Measurements from ENCODE around the gene CNTF. TPM values are rescaled to one million over a fixed set of nuclear protein-coding genes. Genes with fewer than 3 reads are reported as not detected.

CNTF gene
- total RNA-seq, 1 experiment from 2014 or later: 1.3 TPM

DNA sequence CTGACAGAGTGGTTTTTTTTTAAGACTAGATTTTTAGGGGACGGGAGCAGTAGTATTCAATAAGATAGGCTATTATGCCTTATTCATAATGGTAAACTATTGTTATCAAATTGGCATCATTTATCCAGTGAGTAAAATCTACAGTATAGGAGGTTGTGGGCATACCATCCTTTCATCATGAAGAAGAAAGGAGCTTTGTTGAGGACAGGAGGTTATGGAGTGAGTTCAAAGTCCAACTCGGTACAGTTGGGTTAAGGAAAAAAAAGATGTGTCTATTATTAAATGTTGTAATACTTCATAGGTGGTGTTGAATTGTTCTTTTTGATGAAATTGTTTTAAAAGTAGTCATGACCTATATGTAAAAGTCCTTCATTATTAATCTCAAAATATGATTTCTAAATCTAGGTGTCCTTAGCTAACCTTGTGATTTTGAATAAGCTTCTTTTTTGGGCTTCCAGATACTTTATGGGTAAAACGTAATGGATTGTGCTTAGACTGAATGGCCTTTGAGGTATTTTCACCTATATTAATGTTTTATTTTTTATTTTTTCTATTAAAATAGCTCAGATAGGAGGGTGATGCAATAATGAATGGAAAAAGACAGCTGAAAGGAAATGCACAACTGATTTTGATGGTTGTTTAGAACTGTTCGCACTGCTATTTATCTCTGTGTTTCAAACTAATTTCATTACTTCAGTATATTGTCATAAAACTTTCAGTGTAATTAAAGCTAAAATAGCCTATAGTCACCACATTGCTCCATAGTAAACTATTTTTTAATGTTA lies 15.3 kb upstream of the CNTF start:
- no peak for DNase-seq (ENCODE audit: low read depth)

GRCh38 chr11:58608331-58608730 lies 14.1 kb upstream of the CNTF start:
- DNase-seq (ENCODE audit: low read depth): no peak

DNA sequence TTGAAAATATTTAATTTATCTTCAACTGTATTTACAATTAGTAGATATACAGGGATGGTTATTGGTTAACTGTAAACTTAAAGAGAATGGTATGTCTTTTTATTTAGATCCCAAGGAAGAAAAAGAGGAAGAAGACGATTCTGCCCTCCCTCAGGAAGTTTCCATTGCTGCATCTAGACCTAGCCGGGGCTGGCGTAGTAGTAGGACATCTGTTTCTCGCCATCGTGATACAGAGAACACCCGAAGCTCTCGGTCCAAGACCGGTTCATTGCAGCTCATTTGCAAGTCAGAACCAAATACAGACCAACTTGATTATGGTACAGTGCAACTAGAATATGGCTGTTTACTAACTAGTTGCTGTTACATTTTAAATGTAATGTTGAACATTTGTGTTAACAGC lies 12.7 kb upstream of the CNTF start:
- no peak for DNase-seq (ENCODE audit: low read depth)

GRCh38 chr11:58613228-58613627 lies 9.2 kb upstream of the CNTF start:
- no peak for DNase-seq (ENCODE audit: low read depth)

DNA sequence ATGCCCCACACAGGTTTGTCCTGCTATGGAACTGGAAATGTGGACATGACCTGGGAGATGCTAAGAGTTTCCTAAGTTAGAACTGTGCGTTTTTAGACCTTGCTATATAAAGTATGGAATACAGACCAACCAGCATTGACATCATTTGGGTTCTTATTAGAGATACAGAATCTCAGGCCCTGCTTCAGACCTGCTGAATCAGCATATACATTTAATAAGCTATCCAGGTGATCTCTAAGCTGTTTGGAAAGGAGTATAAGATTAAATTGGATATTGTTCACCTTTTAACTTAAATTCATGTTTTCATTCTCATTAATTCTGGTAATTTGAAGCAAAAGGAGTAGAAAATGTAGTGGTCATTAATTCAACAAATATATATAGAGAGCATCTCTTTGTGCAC lies 6.9 kb upstream of the CNTF start:
- no peak for DNase-seq (ENCODE audit: low read depth)

GRCh38 chr11:58616594-58616993 lies 5.9 kb upstream of the CNTF start:
- DNase-seq (ENCODE audit: low read depth): peak; percentile 66

DNA sequence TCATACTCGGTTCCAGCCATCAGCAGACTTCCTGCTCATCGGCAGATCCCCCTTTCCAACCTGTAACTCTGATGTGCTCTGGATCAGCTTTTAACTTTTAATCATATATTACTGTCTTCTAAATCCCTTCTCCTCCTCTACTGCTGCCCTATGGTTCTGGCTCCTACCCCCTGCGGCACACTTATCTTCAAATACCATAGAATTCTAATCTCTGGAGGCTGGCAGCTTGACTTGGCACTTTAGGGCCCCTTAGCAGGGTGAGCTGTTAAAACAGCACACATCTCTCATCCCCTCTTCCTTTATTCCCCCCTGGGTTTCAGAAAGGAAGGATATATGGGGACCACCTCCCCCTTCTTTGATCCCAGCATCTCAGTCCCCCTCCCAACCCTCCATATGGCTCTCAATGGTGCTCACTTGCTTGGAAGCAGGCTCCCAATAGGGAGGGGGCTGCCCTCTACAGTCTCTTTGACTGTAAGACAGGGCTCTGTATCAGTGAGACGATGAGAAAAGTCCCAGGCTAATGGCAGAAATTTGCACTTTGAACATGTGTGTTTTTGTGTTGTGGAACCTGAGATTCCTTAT lies 4.4 kb upstream of the CNTF start:
- no peak for DNase-seq (ENCODE audit: low read depth)

DNA sequence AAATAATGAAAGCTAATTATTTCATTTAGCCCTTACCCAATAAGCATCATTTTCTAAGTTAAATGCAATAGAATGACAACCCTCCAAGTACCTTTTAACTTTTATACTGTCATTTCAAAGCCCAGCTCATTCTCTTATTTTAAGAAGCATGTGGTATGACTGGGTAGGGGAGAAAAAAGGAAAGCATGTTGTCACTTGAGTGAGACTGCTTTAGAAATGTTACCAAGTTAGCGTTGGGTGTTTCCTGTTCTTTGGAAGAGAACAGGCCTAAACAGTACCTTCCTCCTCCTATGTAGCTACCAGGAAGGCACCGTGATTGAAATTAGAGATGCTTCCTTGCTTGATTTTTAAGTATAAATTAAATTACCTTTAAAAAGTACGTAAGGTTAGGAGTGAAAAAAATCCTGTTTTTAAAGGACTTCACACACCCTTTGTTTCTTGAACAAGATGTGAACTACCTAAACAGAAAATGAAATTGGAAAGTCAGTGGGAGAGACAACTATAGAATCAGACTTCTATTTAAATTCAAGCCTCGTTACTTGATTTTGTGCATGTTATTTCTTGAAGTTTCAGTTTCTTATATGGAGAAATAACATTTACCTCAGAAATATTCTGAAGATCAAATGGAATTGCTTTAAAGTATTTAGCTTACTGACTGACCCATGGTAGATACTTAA lies 741 bp upstream of the CNTF start:
- no peak for DNase-seq (ENCODE audit: low read depth)

- DNase-seq (ENCODE audit: low read depth): no peak
Measured at GRCh38 chr11:58625086-58625485, 2.6 kb downstream of the CNTF start.

- no peak for DNase-seq (ENCODE audit: low read depth)
Measured at GRCh38 chr11:58625826-58626460, 3.5 kb downstream of the CNTF start.

DNA sequence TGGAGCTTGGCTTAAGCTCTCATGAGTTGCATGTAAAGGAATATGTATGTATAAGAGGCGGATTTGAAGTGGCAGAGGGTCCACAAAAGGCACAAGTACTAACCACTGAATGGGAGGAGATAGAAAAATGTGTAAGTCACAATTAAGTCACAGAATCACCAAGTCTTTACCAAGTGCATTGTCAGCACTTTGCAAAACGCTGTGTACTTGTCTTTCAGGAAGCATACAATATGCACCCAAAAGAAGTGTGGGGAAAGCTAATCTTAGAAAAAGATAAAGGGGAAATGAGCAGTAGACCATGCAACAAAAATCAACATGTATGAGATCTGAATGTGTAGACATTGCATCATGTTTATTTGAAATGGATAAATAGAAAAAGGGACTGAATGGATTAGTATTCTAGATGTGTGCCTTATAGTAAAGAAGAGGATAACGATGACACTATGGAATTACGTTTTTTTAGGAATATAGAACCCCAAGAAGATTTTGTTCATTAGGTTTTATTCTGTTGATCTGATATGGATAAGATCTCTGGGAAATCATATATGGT lies 4.5 kb downstream of the CNTF start:
- no peak for DNase-seq (ENCODE audit: low read depth)

DNA sequence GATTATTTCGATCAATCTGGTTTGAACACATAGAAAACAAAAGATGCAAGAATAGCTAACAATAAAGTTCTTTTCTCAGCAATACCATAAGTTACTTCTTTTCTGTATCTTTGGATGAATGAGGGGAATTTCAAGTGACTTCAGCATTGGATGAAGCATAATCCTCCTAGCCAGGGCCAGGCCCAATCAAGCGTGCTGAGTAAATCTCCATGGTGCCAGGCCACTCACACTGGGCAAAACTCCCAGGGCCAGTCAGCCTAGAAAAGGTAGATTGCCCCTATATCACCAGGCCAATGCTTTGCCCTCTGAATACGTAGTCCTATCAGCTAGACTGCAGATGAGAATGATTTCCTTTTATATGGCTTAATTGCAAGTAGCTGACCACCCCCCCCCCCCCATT lies 6.0 kb downstream of the CNTF start:
- no peak for DNase-seq (ENCODE audit: low read depth)

GRCh38 chr11:58629857-58630256 lies 7.4 kb downstream of the CNTF start:
- peak; percentile 29 for DNase-seq (ENCODE audit: low read depth)

DNA sequence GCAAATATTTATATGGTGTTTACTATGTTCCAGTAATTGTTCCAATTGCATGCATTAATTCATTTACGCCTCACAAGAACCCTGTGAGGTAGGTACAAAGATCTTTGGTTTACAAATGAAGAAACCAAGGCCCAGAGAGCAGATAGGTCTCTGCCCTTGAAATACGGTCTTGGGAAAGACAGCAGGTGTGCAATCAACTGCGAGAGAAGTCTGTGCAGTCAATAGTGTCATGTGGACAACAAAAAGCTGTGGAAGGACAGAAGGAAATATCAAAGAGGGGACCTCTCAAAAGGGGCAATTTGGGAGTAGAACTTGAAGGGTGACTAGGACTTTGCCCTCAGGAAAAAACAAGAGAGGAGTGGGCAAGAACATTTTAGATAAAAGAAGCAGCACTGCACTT lies 8.9 kb downstream of the CNTF start:
- no peak for DNase-seq (ENCODE audit: low read depth)

DNA sequence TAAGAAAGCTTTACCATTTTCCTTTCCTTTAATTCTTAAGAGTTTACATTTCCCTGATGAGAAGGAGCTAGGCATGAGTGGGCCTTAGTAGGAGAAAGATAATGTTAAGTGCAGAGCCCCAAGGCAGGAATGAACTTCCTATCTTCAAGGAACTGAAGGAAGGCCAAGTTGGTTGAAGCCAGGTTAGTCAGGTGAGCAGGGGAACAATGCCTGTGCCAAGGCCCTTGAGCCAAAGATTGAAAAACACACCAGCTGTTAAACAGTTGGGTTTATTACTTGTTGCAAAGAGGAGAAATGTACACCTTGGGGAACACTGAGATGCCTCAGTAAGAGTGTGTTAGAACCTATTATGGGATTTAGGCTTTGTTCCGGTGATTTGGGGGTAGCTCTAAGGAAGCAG lies 10.0 kb downstream of the CNTF start:
- DNase-seq (ENCODE audit: low read depth): no peak

- DNase-seq (ENCODE audit: low read depth): no peak
Measured at GRCh38 chr11:58636587-58636986, 14.1 kb downstream of the CNTF start.

GRCh38 chr11:58637371-58637770 lies 14.9 kb downstream of the CNTF start:
- no peak for DNase-seq (ENCODE audit: low read depth)

GRCh38 chr11:58639103-58639502 lies 16.6 kb downstream of the CNTF start:
- DNase-seq (ENCODE audit: low read depth): no peak

DNA sequence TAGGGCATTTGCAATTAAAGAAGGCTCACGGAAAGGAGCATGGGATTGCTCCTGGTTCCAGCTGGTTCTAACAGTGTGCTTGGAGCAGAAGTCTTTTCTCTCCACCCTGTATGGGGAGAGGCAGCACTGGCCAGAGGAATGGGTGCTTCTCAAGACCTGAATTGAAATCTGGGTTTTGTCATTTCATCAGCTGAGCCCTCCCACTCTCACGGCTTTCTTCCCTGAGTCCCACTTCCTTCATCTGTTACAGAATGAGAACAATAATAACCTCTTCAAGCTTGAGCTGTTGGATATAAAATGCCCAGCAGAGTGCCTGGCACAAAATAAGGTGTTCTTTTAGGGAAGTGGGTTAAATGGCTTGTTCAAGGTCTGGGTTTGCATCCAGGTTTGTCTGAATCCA lies 17.2 kb downstream of the CNTF start:
- DNase-seq (ENCODE audit: low read depth): no peak

GRCh38 chr11:58640386-58641023 lies 18.0 kb downstream of the CNTF start:
- DNase-seq (ENCODE audit: low read depth): no peak

- no peak for DNase-seq (ENCODE audit: low read depth)
Measured at GRCh38 chr11:58641341-58641740, 18.9 kb downstream of the CNTF start.
